ENCODE measurements around the gene PLAAT5. TPM values are rescaled to one million over a fixed set of nuclear protein-coding genes. Genes with fewer than 3 reads are reported as not detected.
"Not testable (repeated sequence)": the region's sequence is repeated elsewhere in the genome, so short reads cannot be mapped to it uniquely, and the experiment has no call there.

Gene PLAAT5
- total and polyA plus RNA-seq, 2 donors (not counting 1 experiment from before 2014, with no cell fraction given), result 0.07 to 0.50 TPM

DNA sequence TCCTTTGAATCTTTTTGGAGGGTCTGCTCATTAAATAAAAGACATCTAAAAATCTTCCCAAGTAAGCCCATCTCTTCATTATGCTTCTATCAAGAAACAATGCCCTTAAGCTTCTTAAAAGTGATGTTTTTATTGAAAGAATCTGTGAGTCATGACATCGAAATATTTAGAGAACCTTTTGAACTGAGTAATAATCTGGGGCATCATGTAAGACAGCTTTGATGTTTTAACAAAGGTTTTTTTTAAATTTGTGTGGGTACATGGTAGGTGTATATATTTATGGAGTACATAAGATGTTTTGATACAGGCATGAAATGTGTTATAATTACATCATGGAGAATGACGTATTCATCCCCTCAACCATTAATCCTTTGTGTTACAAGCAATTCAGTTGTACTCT, 46.8 kb downstream of the PLAAT5 start:
- no peak overlapping the region for H3K27ac ChIP-seq (ENCODE audit: insufficient read depth, low read length)
- no peaks in the 10 kb centered on the region for H3K4me1 ChIP-seq (ENCODE audit: control insufficient read depth, extremely low read depth, insufficient read depth, low read length)
- no peak overlapping the region for H2AFZ ChIP-seq (ENCODE audit: low read length)
- no peak overlapping the region for H3K4me3 ChIP-seq (replicated peaks in 1 of 4; ENCODE audit: control extremely low read depth in 1 of 4, insufficient read depth in 1 of 4, low read depth in 3 of 4, low read length in 4 of 4)
- H3K9ac ChIP-seq (ENCODE audit: insufficient read depth, low read length), result no peak overlapping the region
- H3K4me2 ChIP-seq (ENCODE audit: extremely low read depth, insufficient read depth, low read length), result no peak overlapping the region
- H3K9me3 ChIP-seq (ENCODE audit: control insufficient read depth, insufficient read depth, low read depth, low read length), result no peaks in the 10 kb centered on the region
- no peaks in the 10 kb centered on the region for H3K36me3 ChIP-seq (ENCODE audit: control insufficient read depth, insufficient read depth, low read length)
- no peaks in the 10 kb centered on the region for H3K79me2 ChIP-seq (ENCODE audit: control insufficient read depth, insufficient read depth, low read length)
- no peaks in the 10 kb centered on the region for H3K27me3 ChIP-seq (ENCODE audit: control insufficient read depth, insufficient read depth, low read length)
- TF ChIP-seq EZH2 (IDR thresholded peaks at IDR 0.05; ENCODE audit: low read length, missing control alignments), result no peak
- TF ChIP-seq CTCF (conservative IDR thresholded peaks at IDR 0.05 in 1 of 2, IDR thresholded peaks at IDR 0.05 in 1 of 2; ENCODE audit: low read depth in 1 of 2, low read length in 2 of 2), result no peak
- no peak for DNase-seq (ENCODE audit: low read depth in 2 of 2)
- H4K20me1 ChIP-seq (ENCODE audit: control insufficient read depth, extremely low read depth, insufficient read depth, low read length), result no peaks in the 10 kb centered on the region

DNA sequence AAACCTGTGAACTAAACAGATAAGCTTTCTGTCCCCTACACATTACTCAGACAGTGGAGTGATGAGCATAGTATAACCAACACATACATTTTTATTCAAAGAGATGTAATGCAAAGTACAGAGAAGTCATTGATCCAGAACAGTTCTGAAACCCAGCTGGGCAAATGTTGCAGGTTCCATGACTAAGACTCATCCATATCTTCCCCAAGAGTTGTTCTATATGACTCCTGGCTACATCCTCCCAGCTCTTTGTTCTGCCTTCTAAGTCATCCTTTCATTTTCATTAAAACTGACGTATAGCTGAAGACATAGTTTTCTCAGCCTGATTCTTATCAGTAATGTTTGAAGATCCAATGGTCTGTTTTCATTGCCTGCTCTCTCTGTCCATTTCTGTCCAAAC, 47.3 kb downstream of the PLAAT5 start:
- H3K9me3 ChIP-seq (ENCODE audit: control insufficient read depth, insufficient read depth, low read depth, low read length), result no peaks in the 10 kb centered on the region
- no peaks in the 10 kb centered on the region for H3K4me1 ChIP-seq (ENCODE audit: control insufficient read depth, extremely low read depth, insufficient read depth, low read length)
- no peaks in the 10 kb centered on the region for H3K27me3 ChIP-seq (ENCODE audit: control insufficient read depth, insufficient read depth, low read length)
- no peak overlapping the region for H3K4me3 ChIP-seq (replicated peaks in 1 of 4; ENCODE audit: control extremely low read depth in 1 of 4, insufficient read depth in 1 of 4, low read depth in 3 of 4, low read length in 4 of 4)
- no peaks in the 10 kb centered on the region for H3K36me3 ChIP-seq (ENCODE audit: control insufficient read depth, insufficient read depth, low read length)
- H3K27ac ChIP-seq (ENCODE audit: insufficient read depth, low read length), result no peak overlapping the region
- H2AFZ ChIP-seq (ENCODE audit: low read length), result no peak overlapping the region
- H4K20me1 ChIP-seq (ENCODE audit: control insufficient read depth, extremely low read depth, insufficient read depth, low read length), result no peaks in the 10 kb centered on the region
- H3K9ac ChIP-seq (ENCODE audit: insufficient read depth, low read length), result no peak overlapping the region
- TF ChIP-seq EZH2 (IDR thresholded peaks at IDR 0.05; ENCODE audit: low read length, missing control alignments), result no peak
- no peak overlapping the region for H3K4me2 ChIP-seq (ENCODE audit: extremely low read depth, insufficient read depth, low read length)
- no peaks in the 10 kb centered on the region for H3K79me2 ChIP-seq (ENCODE audit: control insufficient read depth, insufficient read depth, low read length)
- no peak for DNase-seq (ENCODE audit: low read depth in 2 of 2)

DNA sequence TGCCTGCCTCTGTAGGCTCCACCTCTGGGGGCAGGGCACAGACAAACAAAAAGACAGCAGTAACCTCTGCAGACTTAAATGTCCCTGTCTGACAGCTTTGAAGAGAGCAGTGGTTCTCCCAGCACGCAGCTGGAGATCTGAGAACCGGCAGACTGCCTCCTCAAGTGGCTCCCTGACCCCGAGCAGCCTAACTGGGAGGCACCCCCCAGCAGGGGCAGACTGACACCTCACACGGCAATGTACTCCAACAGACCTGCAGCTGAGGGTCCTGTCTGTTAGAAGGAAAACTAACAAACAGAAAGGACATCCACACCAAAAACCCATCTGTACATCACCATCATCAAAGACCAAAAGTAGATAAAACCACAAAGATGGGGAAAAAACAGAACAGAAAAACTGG, 55.1 kb downstream of the PLAAT5 start:
- H3K27ac ChIP-seq (ENCODE audit: insufficient read depth, low read length); H4K20me1 ChIP-seq (ENCODE audit: control insufficient read depth, extremely low read depth, insufficient read depth, low read length); H3K4me1 ChIP-seq (ENCODE audit: control insufficient read depth, extremely low read depth, insufficient read depth, low read length); H3K9ac ChIP-seq (ENCODE audit: insufficient read depth, low read length); H3K36me3 ChIP-seq (ENCODE audit: control insufficient read depth, insufficient read depth, low read length); H3K27me3 ChIP-seq (ENCODE audit: control insufficient read depth, insufficient read depth, low read length); H3K4me3 ChIP-seq (replicated peaks in 1 of 4; ENCODE audit: control extremely low read depth in 1 of 4, insufficient read depth in 1 of 4, low read depth in 3 of 4, low read length in 4 of 4); H3K9me3 ChIP-seq (ENCODE audit: control insufficient read depth, insufficient read depth, low read depth, low read length); DNase-seq (ENCODE audit: low read depth in 2 of 2); H3K79me2 ChIP-seq (ENCODE audit: control insufficient read depth, insufficient read depth, low read length); H3K4me2 ChIP-seq (ENCODE audit: extremely low read depth, insufficient read depth, low read length); H2AFZ ChIP-seq (ENCODE audit: low read length): not testable (repeated sequence)

GRCh38 chr11:63435351-63435750, 55.6 kb downstream of the PLAAT5 start:
- not testable (repeated sequence) for DNase-seq (ENCODE audit: low read depth in 2 of 2)

DNA sequence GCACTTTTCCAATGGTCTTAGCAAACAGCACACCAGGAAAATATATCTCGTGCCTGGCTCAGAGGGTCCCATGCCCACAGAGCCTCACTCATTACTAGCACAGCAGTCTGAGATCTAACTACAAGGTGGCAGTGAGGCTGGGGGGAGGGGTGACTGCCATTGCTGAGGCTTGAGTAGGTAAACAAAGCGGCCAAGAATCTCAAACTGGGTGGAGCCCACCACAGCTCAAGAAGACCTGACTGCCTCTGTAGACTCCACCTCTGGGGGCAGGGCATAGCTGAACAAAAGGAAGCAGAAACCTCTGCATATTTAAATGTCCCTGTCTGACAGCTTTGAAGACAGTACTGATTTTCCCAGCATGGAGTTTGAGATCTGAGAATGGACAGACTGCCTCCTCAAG, 60.2 kb downstream of the PLAAT5 start:
- DNase-seq (ENCODE audit: low read depth in 2 of 2); H3K79me2 ChIP-seq (ENCODE audit: control insufficient read depth, insufficient read depth, low read length); H3K27me3 ChIP-seq (ENCODE audit: control insufficient read depth, insufficient read depth, low read length); H3K9ac ChIP-seq (ENCODE audit: insufficient read depth, low read length); H3K36me3 ChIP-seq (ENCODE audit: control insufficient read depth, insufficient read depth, low read length); H3K9me3 ChIP-seq (ENCODE audit: control insufficient read depth, insufficient read depth, low read depth, low read length); H4K20me1 ChIP-seq (ENCODE audit: control insufficient read depth, extremely low read depth, insufficient read depth, low read length); H3K4me3 ChIP-seq (replicated peaks in 1 of 4; ENCODE audit: control extremely low read depth in 1 of 4, insufficient read depth in 1 of 4, low read depth in 3 of 4, low read length in 4 of 4); H3K4me1 ChIP-seq (ENCODE audit: control insufficient read depth, extremely low read depth, insufficient read depth, low read length); H3K4me2 ChIP-seq (ENCODE audit: extremely low read depth, insufficient read depth, low read length); H2AFZ ChIP-seq (ENCODE audit: low read length); H3K27ac ChIP-seq (ENCODE audit: insufficient read depth, low read length): not testable (repeated sequence)

More at GRCh38 chr11:63435351-63435750, 55.6 kb downstream of the PLAAT5 start:
- not testable (repeated sequence) for H3K4me2 ChIP-seq (ENCODE audit: extremely low read depth, insufficient read depth, low read length); H3K9ac ChIP-seq (ENCODE audit: insufficient read depth, low read length); H3K36me3 ChIP-seq (ENCODE audit: control insufficient read depth, insufficient read depth, low read length); H3K4me1 ChIP-seq (ENCODE audit: control insufficient read depth, extremely low read depth, insufficient read depth, low read length); H3K27ac ChIP-seq (ENCODE audit: insufficient read depth, low read length); H3K9me3 ChIP-seq (ENCODE audit: control insufficient read depth, insufficient read depth, low read depth, low read length); H3K27me3 ChIP-seq (ENCODE audit: control insufficient read depth, insufficient read depth, low read length); H3K4me3 ChIP-seq (replicated peaks in 1 of 4; ENCODE audit: control extremely low read depth in 1 of 4, insufficient read depth in 1 of 4, low read depth in 3 of 4, low read length in 4 of 4); H3K79me2 ChIP-seq (ENCODE audit: control insufficient read depth, insufficient read depth, low read length); H2AFZ ChIP-seq (ENCODE audit: low read length); H4K20me1 ChIP-seq (ENCODE audit: control insufficient read depth, extremely low read depth, insufficient read depth, low read length)
